ENCODE results near the gene HTR4. TPM values are rescaled to one million over a fixed set of nuclear protein-coding genes. Genes with fewer than 3 reads are reported as not detected.

The HTR4 gene
- total and polyA plus RNA-seq, 4 donors, result 0.17 to 0.18 TPM; not detected in 2

GRCh38 chr5:148457183-148457620, 197.1 kb downstream of the HTR4 start:
- no peak overlapping the region for H3K4me3 ChIP-seq
- no peaks in the 10 kb centered on the region for H3K36me3 ChIP-seq (ENCODE audit: control insufficient read depth in 4 of 4, insufficient read depth in 4 of 4, low read length in 4 of 4)
- WGBS, 2 donors, result 59 to 63% methylated on average over 5 of the region's 5 CpGs
- no peaks in the 10 kb centered on the region for H3K9me3 ChIP-seq (ENCODE audit: control insufficient read depth in 4 of 4, insufficient read depth in 3 of 4, low read length in 3 of 4)
- no peak for ATAC-seq (ENCODE audit: insufficient read depth, low FRiP score)
- no peak for TF ChIP-seq CTCF (IDR thresholded peaks at IDR 0.05; ENCODE audit: control extremely low read depth, extremely low read depth)
- no peaks in the 10 kb centered on the region for H3K27me3 ChIP-seq (ENCODE audit: control insufficient read depth in 3 of 3, insufficient read depth in 3 of 3, low read length in 2 of 3)
- H3K9ac ChIP-seq (ENCODE audit: insufficient read depth in 1 of 2, low read length in 2 of 2), result no peak overlapping the region
- DNase-seq, result no peak
- H3K27ac ChIP-seq (ENCODE audit: low read depth in 1 of 2, low read length in 1 of 2), result no peak overlapping the region
- H3K4me1 ChIP-seq (ENCODE audit: control insufficient read depth in 5 of 5, insufficient read depth in 5 of 5, low read length in 5 of 5), result peaks cover 0 to 3% (median 0%) of the 10 kb centered on the region in 5 donors

- TF ChIP-seq CTCF (IDR thresholded peaks at IDR 0.05; ENCODE audit: control extremely low read depth, extremely low read depth), result no peak
- H3K36me3 ChIP-seq (ENCODE audit: control insufficient read depth in 4 of 4, insufficient read depth in 4 of 4, low read length in 4 of 4), result no peaks in the 10 kb centered on the region
- H3K27ac ChIP-seq (ENCODE audit: low read depth in 1 of 2, low read length in 1 of 2), result peak overlapping the region in 1 of 2 donors; percentile 49
- no peak overlapping the region for H3K4me3 ChIP-seq
- no peaks in the 10 kb centered on the region for H3K9me3 ChIP-seq (ENCODE audit: control insufficient read depth in 4 of 4, insufficient read depth in 3 of 4, low read length in 3 of 4)
- ATAC-seq (ENCODE audit: insufficient read depth, low FRiP score), result no peak
- no peak for DNase-seq
- 85 to 87% methylated on average over 6 of the region's 6 CpGs for WGBS, 2 donors
- H3K4me1 ChIP-seq (ENCODE audit: control insufficient read depth in 5 of 5, insufficient read depth in 5 of 5, low read length in 5 of 5), result peaks cover 0 to 3% (median 0%) of the 10 kb centered on the region in 5 donors
- no peaks in the 10 kb centered on the region for H3K27me3 ChIP-seq (ENCODE audit: control insufficient read depth in 3 of 3, insufficient read depth in 3 of 3, low read length in 2 of 3)
- H3K9ac ChIP-seq (ENCODE audit: insufficient read depth in 1 of 2, low read length in 2 of 2), result no peak overlapping the region
These were observed 199.1 kb downstream of the HTR4 start for GRCh38 chr5:148455185-148455584.

GRCh38 chr5:148454576-148454975, 199.8 kb downstream of the HTR4 start:
- Histone ChIP-seq H3K9me3 (ENCODE audit: control insufficient read depth in 4 of 4, insufficient read depth in 3 of 4, low read length in 3 of 4) (no peaks in the 10 kb centered on the region), H3K4me1 (ENCODE audit: control insufficient read depth in 5 of 5, insufficient read depth in 5 of 5, low read length in 5 of 5) (peaks cover 0 to 3% (median 0%) of the 10 kb centered on the region in 5 donors), H3K27ac (ENCODE audit: low read depth in 1 of 2, low read length in 1 of 2) (peak overlapping the region in 1 of 2 donors; percentile 49), H3K9ac (ENCODE audit: insufficient read depth in 1 of 2, low read length in 2 of 2) (no peak overlapping the region), H3K27me3 (ENCODE audit: control insufficient read depth in 3 of 3, insufficient read depth in 3 of 3, low read length in 2 of 3) (no peaks in the 10 kb centered on the region), H3K36me3 (ENCODE audit: control insufficient read depth in 4 of 4, insufficient read depth in 4 of 4, low read length in 4 of 4) (no peaks in the 10 kb centered on the region), H3K4me3 (no peak overlapping the region)
- ATAC-seq (ENCODE audit: insufficient read depth, low FRiP score), result no peak
- 93 to 95% methylated on average over 5 of the region's 5 CpGs for WGBS, 2 donors
- no peak for DNase-seq
- no peak for TF ChIP-seq CTCF (IDR thresholded peaks at IDR 0.05; ENCODE audit: control extremely low read depth, extremely low read depth)
